Stomach (tissue), 9 donors: ENCODE data around the gene VCPKMT. TPM values are rescaled to one million over a fixed set of nuclear protein-coding genes. Genes with fewer than 3 reads are reported as not detected.
A peak's percentile ranks its signal among the peaks of the same experiment; 100 is the strongest.

Experiments used
- DNase-seq, 2 donors: peaks; one replicate each; pipeline versions ENCODE4 v3.0.0 to v3.0.0-alpha.2; 2013 to 2019
- H3K27ac ChIP-seq, 5 donors: fragments of 200-600 bp in 4 of 5; sonication (generic) in 4 of 5; one replicate each; pipeline ENCODE4 v1.5.1; 2013 to 2019; ENCODE audit warnings: mild to moderate bottlenecking in 1 of 5, moderate library complexity in 1 of 5
- H3K27me3 ChIP-seq, 3 donors: fragments of 200-600 bp; sonication (generic); one replicate each; pipeline ENCODE4 v1.5.1; 2017 to 2019; ENCODE audit warnings: mixed run types in 1 of 3
- H3K36me3 ChIP-seq, 4 donors: fragments of 200-600 bp; sonication (generic); 1 replicate in 3 of 4; 2 replicates in 1 of 4; pipeline ENCODE4 v1.5.1; 2016 to 2019
- H3K4me1 ChIP-seq, 4 donors: fragments of 200-600 bp; sonication (generic); one replicate each; pipeline ENCODE4 v1.5.1; 2016 to 2019
- H3K4me3 ChIP-seq, 4 donors: fragments of 200-600 bp; sonication (generic) in 3 of 4; one replicate each; pipeline ENCODE4 v1.5.1; 2016 to 2019; ENCODE audit warnings: mild to moderate bottlenecking in 1 of 4
- H3K9me3 ChIP-seq, 4 donors: fragments of 200-600 bp; sonication (generic); one replicate each; pipeline ENCODE4 v1.5.1; 2016 to 2019
- EP300 ChIP-seq: sonication (generic); formaldehyde crosslinking; IDR thresholded peaks from one replicate; pipeline ENCODE4 v1.6.1; 2017; ENCODE audit warnings: antibody characterized with exemption
- POLR2A ChIP-seq, 4 donors: fragments of 450-650 bp; IDR thresholded peaks; one replicate each; pipeline ENCODE4 v1.6.1; 2016; ENCODE audit warnings: antibody characterized with exemption in 4 of 4, control low read depth in 2 of 4, mild to moderate bottlenecking in 1 of 4, moderate library complexity in 1 of 4
- POLR2AphosphoS5 ChIP-seq, 3 donors: sonication (generic); formaldehyde crosslinking; IDR thresholded peaks; one replicate each; pipeline ENCODE4 v1.6.1; 2016; ENCODE audit warnings: antibody characterized with exemption in 3 of 3
- WGBS, 5 donors: extraction: QIAGEN DNeasy Blood & Tissue Kit in 3 of 5; methylation state at CpG; one replicate each; pipeline versions ENCODE4 v1.1.5 to v1.1.7; 2013 to 2018; 5-methylcytosine and 5-hydroxymethylcytosine counted together
- intact Hi-C: fragments of 100-400 bp; cut with DNase I; formaldehyde crosslinking; loops from one replicate; pipeline ENCODE4 v1.15.1; 2023; ENCODE audit warnings: low total_unique reads
- polyA plus RNA-seq, 3 donors: library from polyadenylated mRNA; stranded (reverse); fragments of 200-250 nt; gene quantifications; one replicate each; pipeline ENCODE4 v1.2.3, GENCODE V29; 2013
- total RNA-seq, 5 donors: library from RNA; depleted of rRNA; stranded (reverse); fragments of >200 nt; gene quantifications; one replicate each; pipeline versions ENCODE4 v1.1.0 to v1.2.3, GENCODE V29; 2014 to 2016
- TF ChIP-seq, protein P1 (sequence below), 7 experiments: fragments of 450-650 bp in 4 of 7; fragments of 200-600 bp in 3 of 7; sonication (generic) in 3 of 7; IDR thresholded peaks; one replicate each; pipeline ENCODE4 v1.5.1; 2016 to 2019; ENCODE audit warnings: antibody characterized with exemption in 7 of 7, control low read depth in 2 of 7, mild to moderate bottlenecking in 1 of 7
- donor health status: healthy with polysubstance abuse.
- donor health status: Bipolar disorder and iron deficiency.
- donor health status: healthy.

Gene VCPKMT
- total and polyA plus RNA-seq, 8 donors: 1.3 to 11.6 (median 4.9) TPM; not detected in 1

DNA sequence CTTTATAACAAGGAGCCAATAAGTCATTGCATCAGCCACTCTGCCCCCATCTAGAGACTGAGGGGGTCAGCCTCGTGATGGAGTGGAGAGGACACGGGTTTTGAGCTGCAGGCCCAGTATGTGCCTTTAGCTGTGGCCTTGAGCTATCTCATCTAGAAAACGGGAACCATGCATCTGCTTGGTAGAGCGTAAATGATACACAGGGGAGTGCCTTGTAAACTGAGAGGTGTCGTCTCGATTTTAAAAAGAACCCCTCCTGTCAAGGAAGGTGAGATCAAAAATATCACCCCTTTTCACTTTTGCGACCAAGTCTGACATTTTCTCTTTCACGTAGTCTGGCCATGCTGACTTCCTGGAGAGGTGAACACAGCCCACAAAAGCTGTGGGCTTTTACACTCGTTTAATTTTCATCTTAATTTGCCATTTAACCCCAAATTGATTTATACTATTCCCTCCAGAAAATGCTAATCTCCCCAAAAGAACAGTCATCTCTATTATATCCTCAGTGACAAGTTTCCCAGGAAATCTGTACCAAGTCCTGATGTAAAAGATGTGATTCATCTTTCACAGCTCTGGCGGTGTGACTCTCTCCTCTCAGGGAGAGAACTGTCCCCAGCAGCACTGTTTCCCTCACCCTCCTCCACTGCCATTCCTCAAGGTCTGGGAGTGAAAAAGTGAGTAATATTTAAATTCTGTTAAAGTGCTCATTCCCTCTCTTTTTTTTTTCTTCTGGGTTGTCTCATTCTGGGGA lies 30.6 kb downstream of the VCPKMT start:
- TF ChIP-seq EP300: no peak
- TF ChIP-seq POLR2AphosphoS5 (IDR thresholded peaks at IDR 0.05): no peak
- no peak for TF ChIP-seq POLR2A (IDR thresholded peaks at IDR 0.05)
- TF ChIP-seq, protein P1, sequence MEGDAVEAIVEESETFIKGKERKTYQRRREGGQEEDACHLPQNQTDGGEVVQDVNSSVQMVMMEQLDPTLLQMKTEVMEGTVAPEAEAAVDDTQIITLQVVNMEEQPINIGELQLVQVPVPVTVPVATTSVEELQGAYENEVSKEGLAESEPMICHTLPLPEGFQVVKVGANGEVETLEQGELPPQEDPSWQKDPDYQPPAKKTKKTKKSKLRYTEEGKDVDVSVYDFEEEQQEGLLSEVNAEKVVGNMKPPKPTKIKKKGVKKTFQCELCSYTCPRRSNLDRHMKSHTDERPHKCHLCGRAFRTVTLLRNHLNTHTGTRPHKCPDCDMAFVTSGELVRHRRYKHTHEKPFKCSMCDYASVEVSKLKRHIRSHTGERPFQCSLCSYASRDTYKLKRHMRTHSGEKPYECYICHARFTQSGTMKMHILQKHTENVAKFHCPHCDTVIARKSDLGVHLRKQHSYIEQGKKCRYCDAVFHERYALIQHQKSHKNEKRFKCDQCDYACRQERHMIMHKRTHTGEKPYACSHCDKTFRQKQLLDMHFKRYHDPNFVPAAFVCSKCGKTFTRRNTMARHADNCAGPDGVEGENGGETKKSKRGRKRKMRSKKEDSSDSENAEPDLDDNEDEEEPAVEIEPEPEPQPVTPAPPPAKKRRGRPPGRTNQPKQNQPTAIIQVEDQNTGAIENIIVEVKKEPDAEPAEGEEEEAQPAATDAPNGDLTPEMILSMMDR (IDR thresholded peaks at IDR 0.05): no peak
- H3K36me3 ChIP-seq: no peaks in the 10 kb centered on the region
- no peaks in the 10 kb centered on the region for H3K27me3 ChIP-seq
- peaks cover 0 to 15% (median 0%) of the 10 kb centered on the region in 4 donors for H3K4me1 ChIP-seq
- no peak for DNase-seq
- intact Hi-C loops: no loop called here
- no peak overlapping the region for H3K4me3 ChIP-seq
- 77 to 85% (median 83%) methylated on average over 10 of the region's 10 CpGs for WGBS, 5 donors
- H3K9me3 ChIP-seq: no peaks in the 10 kb centered on the region
- peak overlapping the region in 1 of 5 donors; percentile 22 for H3K27ac ChIP-seq

GRCh38 chr14:50084666-50085065 lies 31.7 kb downstream of the VCPKMT start:
- intact Hi-C loops: no loop called here
- peaks cover 0 to 15% (median 0%) of the 10 kb centered on the region in 4 donors for H3K4me1 ChIP-seq
- 81 to 93% (median 88%) methylated on average over 3 of the region's 3 CpGs for WGBS, 5 donors
- no peaks in the 10 kb centered on the region for H3K36me3 ChIP-seq
- no peak for TF ChIP-seq EP300
- no peak for TF ChIP-seq POLR2A (IDR thresholded peaks at IDR 0.05)
- TF ChIP-seq, protein P1 (IDR thresholded peaks at IDR 0.05): no peak
- TF ChIP-seq POLR2AphosphoS5 (IDR thresholded peaks at IDR 0.05): no peak
- H3K27ac ChIP-seq: no peak overlapping the region
- H3K27me3 ChIP-seq: no peaks in the 10 kb centered on the region
- no peak for DNase-seq
- no peak overlapping the region for H3K4me3 ChIP-seq
- no peaks in the 10 kb centered on the region for H3K9me3 ChIP-seq

- intact Hi-C loops: no loop called here
- no peak for TF ChIP-seq POLR2AphosphoS5 (IDR thresholded peaks at IDR 0.05)
- TF ChIP-seq EP300: no peak
- TF ChIP-seq POLR2A (IDR thresholded peaks at IDR 0.05): no peak
- TF ChIP-seq, protein P1 (IDR thresholded peaks at IDR 0.05): no peak
- 69 to 87% (median 74%) methylated on average over 13 to 17 of the region's 17 CpGs for WGBS, 5 donors
- no peak overlapping the region for H3K4me3 ChIP-seq
- DNase-seq: no peak
- H3K4me1 ChIP-seq: peaks cover 0 to 15% (median 0%) of the 10 kb centered on the region in 4 donors
- H3K27me3 ChIP-seq: no peaks in the 10 kb centered on the region
- H3K9me3 ChIP-seq: no peaks in the 10 kb centered on the region
- H3K27ac ChIP-seq: peak overlapping the region; percentile 60 to 81 (median 67)
- H3K36me3 ChIP-seq: no peaks in the 10 kb centered on the region
These were observed 32.7 kb downstream of the VCPKMT start for GRCh38 chr14:50083467-50084337.

DNA sequence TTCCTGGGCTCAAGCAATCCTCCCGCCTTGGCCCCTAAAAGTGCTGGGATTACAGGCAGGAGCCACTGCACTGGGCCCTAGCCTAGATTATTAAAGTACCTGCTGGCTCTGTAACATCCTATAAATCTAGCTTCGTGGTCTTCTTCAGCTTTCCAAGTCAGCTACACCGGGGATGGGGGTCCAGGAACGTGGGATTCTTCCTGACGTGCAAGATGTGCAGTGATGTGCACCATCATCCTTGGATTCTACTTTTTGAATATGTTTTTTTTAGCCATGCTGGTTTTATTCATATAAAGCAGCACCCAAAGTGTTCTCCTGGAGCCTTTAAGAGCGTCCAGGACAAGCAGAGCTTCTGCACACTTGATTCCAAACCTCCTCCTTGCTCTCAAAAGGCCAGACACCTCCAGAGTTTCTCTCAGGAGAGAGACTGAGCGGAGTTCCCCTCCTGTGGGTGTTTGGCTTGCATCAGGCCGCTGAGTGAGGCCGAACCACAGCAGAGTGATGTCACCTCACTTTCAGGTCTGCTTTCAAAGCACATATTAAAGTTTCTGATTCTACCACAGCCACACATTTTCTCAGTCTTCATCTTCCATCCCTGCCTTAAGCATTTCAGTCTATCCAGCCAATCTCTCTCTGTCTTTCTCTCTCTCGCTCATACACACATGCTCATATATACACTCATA lies 33.4 kb downstream of the VCPKMT start:
- H3K4me1 ChIP-seq: peaks cover 0 to 13% (median 0%) of the 10 kb centered on the region in 4 donors
- no peaks in the 10 kb centered on the region for H3K36me3 ChIP-seq
- H3K27me3 ChIP-seq: no peaks in the 10 kb centered on the region
- intact Hi-C loops: no loop called here
- WGBS, 5 donors: 65 to 87% (median 84%) methylated on average over 10 of the region's 10 CpGs
- DNase-seq: peak; percentile 57 to 71
- no peaks in the 10 kb centered on the region for H3K9me3 ChIP-seq
- H3K27ac ChIP-seq: peak overlapping the region; percentile 18 to 81 (median 67)
- TF ChIP-seq EP300 (no peak), POLR2A (IDR thresholded peaks at IDR 0.05) (no peak), POLR2AphosphoS5 (IDR thresholded peaks at IDR 0.05) (no peak)
- TF ChIP-seq, protein P1 (IDR thresholded peaks at IDR 0.05): no peak
- H3K4me3 ChIP-seq: no peak overlapping the region
